ENCODE results near the gene PIGK.

DNA sequence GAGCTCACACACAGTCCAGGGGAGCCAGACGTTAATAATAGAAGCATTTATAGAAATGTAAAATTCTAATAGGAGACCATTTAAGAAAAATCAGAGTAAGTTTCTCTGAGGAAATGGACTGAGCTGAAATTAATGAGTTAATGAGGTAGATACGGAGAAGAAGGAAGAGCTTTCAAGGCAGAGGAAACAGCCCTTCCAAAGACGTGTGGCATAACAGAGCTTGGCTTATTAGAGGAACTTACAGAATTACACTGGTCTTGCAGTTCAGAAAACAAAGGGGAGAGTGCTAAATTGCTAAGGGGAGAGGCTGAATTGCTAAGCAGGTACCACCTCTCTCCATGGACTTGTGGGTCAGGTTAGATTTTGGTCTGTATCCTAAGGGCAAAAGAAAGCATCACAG is 8.2 kb upstream of the PIGK start:
- TF ChIP-seq, protein P1, sequence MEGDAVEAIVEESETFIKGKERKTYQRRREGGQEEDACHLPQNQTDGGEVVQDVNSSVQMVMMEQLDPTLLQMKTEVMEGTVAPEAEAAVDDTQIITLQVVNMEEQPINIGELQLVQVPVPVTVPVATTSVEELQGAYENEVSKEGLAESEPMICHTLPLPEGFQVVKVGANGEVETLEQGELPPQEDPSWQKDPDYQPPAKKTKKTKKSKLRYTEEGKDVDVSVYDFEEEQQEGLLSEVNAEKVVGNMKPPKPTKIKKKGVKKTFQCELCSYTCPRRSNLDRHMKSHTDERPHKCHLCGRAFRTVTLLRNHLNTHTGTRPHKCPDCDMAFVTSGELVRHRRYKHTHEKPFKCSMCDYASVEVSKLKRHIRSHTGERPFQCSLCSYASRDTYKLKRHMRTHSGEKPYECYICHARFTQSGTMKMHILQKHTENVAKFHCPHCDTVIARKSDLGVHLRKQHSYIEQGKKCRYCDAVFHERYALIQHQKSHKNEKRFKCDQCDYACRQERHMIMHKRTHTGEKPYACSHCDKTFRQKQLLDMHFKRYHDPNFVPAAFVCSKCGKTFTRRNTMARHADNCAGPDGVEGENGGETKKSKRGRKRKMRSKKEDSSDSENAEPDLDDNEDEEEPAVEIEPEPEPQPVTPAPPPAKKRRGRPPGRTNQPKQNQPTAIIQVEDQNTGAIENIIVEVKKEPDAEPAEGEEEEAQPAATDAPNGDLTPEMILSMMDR (IDR thresholded peaks at IDR 0.05), result no peak
- TF ChIP-seq POLR2A (IDR thresholded peaks at IDR 0.05), result no peak
